Fibroblast of the aortic adventitia (primary cell): ENCODE results near the gene ZNF280A. TPM values are rescaled to one million over a fixed set of nuclear protein-coding genes. Genes with fewer than 3 reads are reported as not detected.
"Not testable (repeated sequence)": the region's sequence is repeated elsewhere in the genome, so short reads cannot be mapped to it uniquely, and the experiment has no call there.

Experiments used
- DNase-seq: peaks from one replicate; pipeline ENCODE4 v3.0.0-alpha.2; 2010; ENCODE audit warnings: low read depth
- H3K4me3 ChIP-seq: 2 replicates; pipeline ENCODE4 v1.5.1; 2011; ENCODE audit warnings: low read depth, mild to moderate bottlenecking, control low read depth, low read length, moderate library complexity
- CTCF ChIP-seq: IDR thresholded peaks from 2 replicates; pipeline ENCODE4 v1.5.1; 2011; ENCODE audit warnings: mild to moderate bottlenecking, low read length, control low read depth, inconsistent platforms; ENCODE audit not compliant: insufficient read depth
- total RNA-seq: library from RNA; depleted of rRNA; stranded (reverse); fragments of >200 nt; gene quantifications from 2 replicates; pipeline ENCODE4 v1.2.3, GENCODE V29; 2012; ENCODE audit warnings: low replicate concordance

Gene ZNF280A
- total RNA-seq, 1 donor, result not detected

- H3K4me3 ChIP-seq, result no peak overlapping the region
- TF ChIP-seq CTCF, result no peak
- no peak for DNase-seq
Observed at GRCh38 chr22:22533863-22534262, 13.8 kb upstream of the ZNF280A start.

- H3K4me3 ChIP-seq, result no peak overlapping the region
- DNase-seq, result no peak
- TF ChIP-seq CTCF, result no peak
Observed at GRCh38 chr22:22533417-22533816, 13.3 kb upstream of the ZNF280A start.

- H3K4me3 ChIP-seq, DNase-seq: not testable (repeated sequence)
Observed at GRCh38 chr22:22532547-22533071, 12.5 kb upstream of the ZNF280A start.

GRCh38 chr22:22531770-22532546 lies 11.9 kb upstream of the ZNF280A start:
- TF ChIP-seq CTCF, result no peak
- H3K4me3 ChIP-seq, result no peak overlapping the region
- no peak for DNase-seq

- H3K4me3 ChIP-seq, result no peak overlapping the region
- no peak for DNase-seq
- no peak for TF ChIP-seq CTCF
Observed at GRCh38 chr22:22528780-22529179, 8.7 kb upstream of the ZNF280A start.

GRCh38 chr22:22527312-22527711 lies 7.2 kb upstream of the ZNF280A start:
- no peak overlapping the region for H3K4me3 ChIP-seq
- DNase-seq, result no peak
- no peak for TF ChIP-seq CTCF

GRCh38 chr22:22526125-22526912 lies 6.2 kb upstream of the ZNF280A start:
- no peak for TF ChIP-seq CTCF

More at GRCh38 chr22:22526125-22526912, 6.2 kb upstream of the ZNF280A start:
- no peak overlapping the region for H3K4me3 ChIP-seq
- DNase-seq, result no peak
